Transverse colon (tissue), 4 donors: ENCODE data around the gene LRRC4B.

Experiments used
- EP300 ChIP-seq: sonication (generic); formaldehyde crosslinking; IDR thresholded peaks from one replicate; pipeline ENCODE4 v1.6.1; 2017; ENCODE audit warnings: antibody characterized with exemption, low read depth
- POLR2A ChIP-seq: fragments of 450-650 bp; IDR thresholded peaks from one replicate; pipeline ENCODE4 v1.6.1; 2016; ENCODE audit warnings: antibody characterized with exemption, mild to moderate bottlenecking, moderate library complexity
- POLR2AphosphoS5 ChIP-seq, 3 donors: sonication (generic); formaldehyde crosslinking; IDR thresholded peaks; one replicate each; pipeline ENCODE4 v1.6.1; 2016; ENCODE audit warnings: antibody characterized with exemption in 3 of 3
- TF ChIP-seq, protein P1 (sequence below), 5 experiments: fragments of 200-600 bp in 3 of 5; fragments of 450-650 bp in 2 of 5; sonication (generic) in 3 of 5; IDR thresholded peaks; 1 replicate in 2 of 5; 2 replicates in 3 of 5; pipeline ENCODE4 v1.5.1; 2016 to 2017; ENCODE audit warnings: antibody characterized with exemption in 5 of 5, inconsistent platforms in 3 of 5, mild to moderate bottlenecking in 2 of 5, moderate library complexity in 1 of 5

DNA sequence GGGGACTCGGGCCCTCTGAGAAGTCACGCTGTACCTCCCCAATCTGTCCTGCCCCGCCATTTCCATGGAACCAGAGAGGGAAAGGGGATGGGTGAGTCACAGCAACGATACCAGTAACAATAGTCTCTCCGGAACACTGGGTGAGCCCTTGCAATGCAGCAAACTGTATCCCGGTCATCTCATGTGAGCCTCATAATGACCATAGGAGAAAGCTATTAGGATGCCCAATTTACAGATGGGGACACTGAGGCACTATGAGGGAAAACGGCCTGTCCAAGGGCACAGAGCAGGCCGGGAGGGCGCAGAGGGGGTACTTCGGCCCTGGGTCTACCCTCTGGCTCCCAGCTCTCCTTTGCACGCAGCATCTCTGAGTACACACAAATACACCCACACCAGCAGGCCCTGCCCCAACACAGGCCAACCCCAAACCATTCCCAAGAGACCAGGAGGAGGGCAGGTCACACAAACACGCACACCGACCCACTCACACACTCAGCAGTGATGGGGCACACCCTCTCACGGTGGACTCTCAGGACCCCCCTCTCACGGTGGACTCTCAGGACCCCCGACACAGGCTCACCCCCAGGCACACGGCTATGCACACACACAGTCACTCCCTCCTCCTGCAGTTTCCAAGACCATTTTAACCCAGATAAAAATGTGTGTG, 18.2 kb downstream of the LRRC4B start:
- TF ChIP-seq, protein P1, sequence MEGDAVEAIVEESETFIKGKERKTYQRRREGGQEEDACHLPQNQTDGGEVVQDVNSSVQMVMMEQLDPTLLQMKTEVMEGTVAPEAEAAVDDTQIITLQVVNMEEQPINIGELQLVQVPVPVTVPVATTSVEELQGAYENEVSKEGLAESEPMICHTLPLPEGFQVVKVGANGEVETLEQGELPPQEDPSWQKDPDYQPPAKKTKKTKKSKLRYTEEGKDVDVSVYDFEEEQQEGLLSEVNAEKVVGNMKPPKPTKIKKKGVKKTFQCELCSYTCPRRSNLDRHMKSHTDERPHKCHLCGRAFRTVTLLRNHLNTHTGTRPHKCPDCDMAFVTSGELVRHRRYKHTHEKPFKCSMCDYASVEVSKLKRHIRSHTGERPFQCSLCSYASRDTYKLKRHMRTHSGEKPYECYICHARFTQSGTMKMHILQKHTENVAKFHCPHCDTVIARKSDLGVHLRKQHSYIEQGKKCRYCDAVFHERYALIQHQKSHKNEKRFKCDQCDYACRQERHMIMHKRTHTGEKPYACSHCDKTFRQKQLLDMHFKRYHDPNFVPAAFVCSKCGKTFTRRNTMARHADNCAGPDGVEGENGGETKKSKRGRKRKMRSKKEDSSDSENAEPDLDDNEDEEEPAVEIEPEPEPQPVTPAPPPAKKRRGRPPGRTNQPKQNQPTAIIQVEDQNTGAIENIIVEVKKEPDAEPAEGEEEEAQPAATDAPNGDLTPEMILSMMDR (IDR thresholded peaks at IDR 0.05) = no peak
- TF ChIP-seq POLR2A (no peak), POLR2AphosphoS5 (IDR thresholded peaks at IDR 0.05) (no peak), EP300 (no peak)
